AG09309 (cell line): ENCODE data around the gene TRIM44.

Source experiments
- DNase-seq: peaks from one replicate; pipeline ENCODE4 v3.0.0-alpha.2; 2010; ENCODE audit warnings: low read depth
- H3K4me3 ChIP-seq: 2 replicates; pipeline ENCODE4 v1.5.1; 2011; ENCODE audit warnings: mild to moderate bottlenecking, low read depth, low read length, moderate library complexity; ENCODE audit not compliant: control insufficient read depth
- CTCF ChIP-seq: IDR thresholded peaks from 2 replicates; pipeline ENCODE4 v1.5.1; 2011; ENCODE audit warnings: mild to moderate bottlenecking, low read depth, low read length, inconsistent platforms; ENCODE audit not compliant: insufficient read depth, control insufficient read depth; ENCODE audit errors: missing control alignments

Gene TRIM44

GRCh38 chr11:35792846-35793192 is 130.2 kb downstream of the TRIM44 start:
- H3K4me3 ChIP-seq: no peak overlapping the region
- no peak for DNase-seq
- TF ChIP-seq CTCF: no peak

GRCh38 chr11:35794333-35794732 is 131.8 kb downstream of the TRIM44 start:
- no peak for DNase-seq
- TF ChIP-seq CTCF: no peak
- H3K4me3 ChIP-seq: no peak overlapping the region

GRCh38 chr11:35794850-35795249 is 132.3 kb downstream of the TRIM44 start:
- TF ChIP-seq CTCF: no peak
- no peak for DNase-seq
- H3K4me3 ChIP-seq: no peak overlapping the region

GRCh38 chr11:35796562-35796961 is 134.0 kb downstream of the TRIM44 start:
- TF ChIP-seq CTCF: no peak
- DNase-seq: no peak
- no peak overlapping the region for H3K4me3 ChIP-seq

- DNase-seq: no peak
- TF ChIP-seq CTCF: no peak
- no peak overlapping the region for H3K4me3 ChIP-seq
Measured at GRCh38 chr11:35798423-35798822, 135.8 kb downstream of the TRIM44 start.

- H3K4me3 ChIP-seq: no peak overlapping the region
- TF ChIP-seq CTCF: no peak
- no peak for DNase-seq
Measured at GRCh38 chr11:35798983-35799382, 136.4 kb downstream of the TRIM44 start.

- no peak for TF ChIP-seq CTCF
- H3K4me3 ChIP-seq: no peak overlapping the region
- DNase-seq: no peak
Measured at GRCh38 chr11:35799655-35800054, 137.1 kb downstream of the TRIM44 start.
